Ascending aorta (tissue), 2 donors: Measurements from ENCODE around the gene DND1. TPM values are rescaled to one million over a fixed set of nuclear protein-coding genes. Genes with fewer than 3 reads are reported as not detected.

Experiments
- DNase-seq, 2 donors: peaks; one replicate each; pipeline ENCODE4 v3.0.0-alpha.2; 2019; ENCODE audit warnings: low spot score in 2 of 2
- H3K27ac ChIP-seq, 2 donors: fragments of 200-600 bp; sonication (generic); one replicate each; pipeline ENCODE4 v1.5.1; 2016 to 2017; ENCODE audit warnings: mild to moderate bottlenecking in 1 of 2
- H3K27me3 ChIP-seq: fragments of 200-600 bp; sonication (generic); one replicate; pipeline ENCODE4 v1.5.1; 2017
- H3K36me3 ChIP-seq, 2 donors: fragments of 200-600 bp; sonication (generic); one replicate each; pipeline ENCODE4 v1.5.1; 2016
- H3K4me1 ChIP-seq, 2 donors: fragments of 200-600 bp; sonication (generic); one replicate each; pipeline ENCODE4 v1.5.1; 2016 to 2017; ENCODE audit warnings: mild to moderate bottlenecking in 1 of 2
- H3K4me3 ChIP-seq, 2 donors: fragments of 200-600 bp; sonication (generic); one replicate each; pipeline ENCODE4 v1.5.1; 2016 to 2017; ENCODE audit warnings: mild to moderate bottlenecking in 1 of 2
- H3K9me3 ChIP-seq, 2 donors: fragments of 200-600 bp; sonication (generic); one replicate each; pipeline ENCODE4 v1.5.1; 2016
- intact Hi-C: fragments of 100-400 bp; cut with DNase I; formaldehyde crosslinking; loops from one replicate; pipeline ENCODE4 v1.15.1; 2023
- total RNA-seq: library from RNA; depleted of rRNA; stranded (reverse); fragments of >200 nt; gene quantifications from one replicate; pipeline ENCODE4 v1.1.0, GENCODE V29; 2016
- TF ChIP-seq, protein P1 (sequence below), 3 experiments: fragments of 200-600 bp in 2 of 3; fragments of 450-650 bp in 1 of 3; sonication (generic) in 2 of 3; IDR thresholded peaks; one replicate each; pipeline ENCODE4 v1.5.1; 2016 to 2019; ENCODE audit warnings: antibody characterized with exemption in 3 of 3, mild to moderate bottlenecking in 1 of 3, moderate library complexity in 1 of 3

Gene DND1
- total RNA-seq, 1 donor from 2014 or later = 3.5 TPM

DNA sequence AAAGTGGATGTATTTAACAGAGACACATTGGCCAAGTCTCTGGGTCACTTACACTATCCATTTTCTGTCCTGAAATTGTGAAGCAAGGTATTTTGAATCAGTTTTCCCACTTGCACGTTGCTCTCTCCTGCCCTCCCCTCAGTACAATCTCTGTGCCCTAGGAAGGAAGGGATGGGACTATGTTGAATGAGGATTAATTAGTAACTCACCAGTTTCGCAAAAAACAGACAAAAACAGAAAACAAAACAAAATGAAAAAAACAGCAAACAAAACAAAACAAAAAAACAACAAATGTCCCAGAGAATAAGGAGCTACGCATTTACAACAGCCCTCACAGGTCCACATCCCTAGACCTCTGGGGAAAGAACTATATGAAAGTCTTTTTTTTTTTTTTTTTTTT is 39.3 kb downstream of the DND1 start:
- Histone ChIP-seq H3K4me3 (no peak overlapping the region), H3K27ac (no peak overlapping the region), H3K9me3 (no peaks in the 10 kb centered on the region), H3K4me1 (peaks cover 3 to 8% of the 10 kb centered on the region in 2 donors), H3K27me3 (no peaks in the 10 kb centered on the region), H3K36me3 (no peaks in the 10 kb centered on the region)
- DNase-seq = no peak
- TF ChIP-seq, protein P1, sequence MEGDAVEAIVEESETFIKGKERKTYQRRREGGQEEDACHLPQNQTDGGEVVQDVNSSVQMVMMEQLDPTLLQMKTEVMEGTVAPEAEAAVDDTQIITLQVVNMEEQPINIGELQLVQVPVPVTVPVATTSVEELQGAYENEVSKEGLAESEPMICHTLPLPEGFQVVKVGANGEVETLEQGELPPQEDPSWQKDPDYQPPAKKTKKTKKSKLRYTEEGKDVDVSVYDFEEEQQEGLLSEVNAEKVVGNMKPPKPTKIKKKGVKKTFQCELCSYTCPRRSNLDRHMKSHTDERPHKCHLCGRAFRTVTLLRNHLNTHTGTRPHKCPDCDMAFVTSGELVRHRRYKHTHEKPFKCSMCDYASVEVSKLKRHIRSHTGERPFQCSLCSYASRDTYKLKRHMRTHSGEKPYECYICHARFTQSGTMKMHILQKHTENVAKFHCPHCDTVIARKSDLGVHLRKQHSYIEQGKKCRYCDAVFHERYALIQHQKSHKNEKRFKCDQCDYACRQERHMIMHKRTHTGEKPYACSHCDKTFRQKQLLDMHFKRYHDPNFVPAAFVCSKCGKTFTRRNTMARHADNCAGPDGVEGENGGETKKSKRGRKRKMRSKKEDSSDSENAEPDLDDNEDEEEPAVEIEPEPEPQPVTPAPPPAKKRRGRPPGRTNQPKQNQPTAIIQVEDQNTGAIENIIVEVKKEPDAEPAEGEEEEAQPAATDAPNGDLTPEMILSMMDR (IDR thresholded peaks at IDR 0.05) = no peak
- intact Hi-C loops = no loop called here

DNA sequence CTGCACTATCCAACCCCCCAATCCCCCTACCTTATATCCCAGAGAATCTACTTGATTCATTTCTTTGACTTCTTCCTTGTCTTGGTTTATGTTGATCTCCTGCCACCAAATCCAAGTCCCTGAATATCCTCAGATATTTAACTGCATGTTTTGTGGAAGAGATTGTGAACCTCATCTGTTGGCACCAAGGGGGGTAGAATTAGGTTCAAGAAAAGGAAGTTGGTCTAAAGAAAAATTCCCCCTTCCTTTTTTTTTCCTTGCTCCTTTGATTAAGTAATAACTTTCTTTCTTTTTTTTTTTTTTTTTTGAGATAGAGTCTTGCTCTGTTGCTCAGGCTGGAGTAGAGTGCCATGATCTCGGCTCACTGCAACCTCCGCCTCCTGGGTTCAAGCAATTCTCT is 39.9 kb downstream of the DND1 start:
- H3K4me3 ChIP-seq = peak overlapping the region; percentile 54 to 75
- no peaks in the 10 kb centered on the region for H3K36me3 ChIP-seq
- H3K9me3 ChIP-seq = no peaks in the 10 kb centered on the region
- DNase-seq = no peak
- peak overlapping the region in 1 of 2 donors; percentile 25 for H3K27ac ChIP-seq
- TF ChIP-seq, protein P1 (IDR thresholded peaks at IDR 0.05) = no peak
- H3K27me3 ChIP-seq = no peaks in the 10 kb centered on the region
- intact Hi-C loops = no loop called here
- peaks cover under 1 to 4% of the 10 kb centered on the region in 2 donors for H3K4me1 ChIP-seq

DNA sequence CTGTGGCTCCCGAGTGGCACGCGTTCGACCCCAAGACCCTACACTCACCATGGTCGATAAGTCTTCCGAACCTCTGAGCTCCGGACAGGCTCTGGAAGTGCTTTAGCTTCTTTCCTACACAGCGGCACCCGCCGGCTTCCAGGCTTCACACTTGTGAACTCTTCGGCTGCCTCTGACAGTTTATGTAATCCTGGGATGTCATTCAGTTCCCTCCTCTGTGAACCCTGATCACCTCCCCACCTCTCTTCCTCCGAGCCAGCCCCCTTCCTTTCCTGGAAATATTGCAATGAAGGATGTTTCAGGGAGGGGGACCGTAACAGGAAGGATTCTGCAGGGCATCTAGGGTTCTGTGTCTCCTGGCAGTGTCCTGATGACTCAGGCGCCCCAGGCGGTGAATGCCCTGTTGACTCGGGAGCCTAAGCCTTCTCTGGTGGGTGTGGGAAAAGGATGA is 40.3 kb downstream of the DND1 start, which contains the start of gene CD14:
Gene CD14, minus strand, starts transcription at position 155 of the 451 bp plus-strand sequence. Its CDS starts 104 bp downstream, at position 51.
- TF ChIP-seq, protein P1 (IDR thresholded peaks at IDR 0.05) = no peak
- peak within 1 kb of the TSS; percentile 54 to 75 for H3K4me3 ChIP-seq
- H3K27me3 ChIP-seq = no peaks in the 10 kb centered on the region
- peak within 1 kb of the TSS; percentile 25 to 30 for H3K27ac ChIP-seq
- peak; percentile 55 to 80 for DNase-seq
- intact Hi-C loops = no loop called here
- no peaks in the 10 kb centered on the region for H3K36me3 ChIP-seq
- no peaks in the 10 kb centered on the region for H3K9me3 ChIP-seq
- peaks cover 0 to 4% of the 10 kb centered on the region in 2 donors for H3K4me1 ChIP-seq

DNA sequence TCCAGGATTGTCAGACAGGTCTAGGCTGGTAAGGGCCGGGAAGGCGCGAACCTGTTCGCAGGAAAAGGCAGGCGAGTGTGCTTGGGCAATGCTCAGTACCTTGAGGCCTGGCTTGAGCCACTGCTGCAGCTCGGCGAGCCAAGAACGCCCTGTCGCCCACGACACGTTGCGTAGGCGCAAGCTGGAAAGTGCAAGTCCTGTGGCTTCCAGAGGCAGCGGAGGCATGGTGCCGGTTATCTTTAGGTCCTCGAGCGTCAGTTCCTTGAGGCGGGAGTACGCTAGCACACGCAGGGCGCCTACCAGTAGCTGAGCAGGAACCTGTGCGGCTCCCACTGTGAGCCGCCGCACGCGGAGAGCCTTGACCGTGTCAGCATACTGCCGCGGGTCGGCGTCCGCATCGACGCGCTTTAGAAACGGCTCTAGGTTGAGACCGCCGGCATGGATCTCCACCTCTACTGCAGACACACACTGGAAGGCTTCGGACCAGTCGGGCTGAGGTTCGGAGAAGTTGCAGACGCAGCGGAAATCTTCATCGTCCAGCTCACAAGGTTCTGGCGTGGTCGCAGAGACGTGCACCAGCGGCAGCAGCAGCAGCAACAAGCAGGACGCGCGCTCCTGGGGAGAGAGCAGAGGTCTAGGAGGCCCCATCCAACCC is 40.9 kb downstream of the DND1 start:
- intact Hi-C loops = no loop called here
- H3K9me3 ChIP-seq = no peaks in the 10 kb centered on the region
- H3K27ac ChIP-seq = peak overlapping the region; percentile 25 to 30
- H3K27me3 ChIP-seq = no peaks in the 10 kb centered on the region
- no peaks in the 10 kb centered on the region for H3K36me3 ChIP-seq
- TF ChIP-seq, protein P1 (IDR thresholded peaks at IDR 0.05) = no peak
- peak in 1 of 2 donors; percentile 74 for DNase-seq
- H3K4me1 ChIP-seq = peaks cover 0 to 4% of the 10 kb centered on the region in 2 donors
- H3K4me3 ChIP-seq = peak overlapping the region; percentile 54 to 75

DNA sequence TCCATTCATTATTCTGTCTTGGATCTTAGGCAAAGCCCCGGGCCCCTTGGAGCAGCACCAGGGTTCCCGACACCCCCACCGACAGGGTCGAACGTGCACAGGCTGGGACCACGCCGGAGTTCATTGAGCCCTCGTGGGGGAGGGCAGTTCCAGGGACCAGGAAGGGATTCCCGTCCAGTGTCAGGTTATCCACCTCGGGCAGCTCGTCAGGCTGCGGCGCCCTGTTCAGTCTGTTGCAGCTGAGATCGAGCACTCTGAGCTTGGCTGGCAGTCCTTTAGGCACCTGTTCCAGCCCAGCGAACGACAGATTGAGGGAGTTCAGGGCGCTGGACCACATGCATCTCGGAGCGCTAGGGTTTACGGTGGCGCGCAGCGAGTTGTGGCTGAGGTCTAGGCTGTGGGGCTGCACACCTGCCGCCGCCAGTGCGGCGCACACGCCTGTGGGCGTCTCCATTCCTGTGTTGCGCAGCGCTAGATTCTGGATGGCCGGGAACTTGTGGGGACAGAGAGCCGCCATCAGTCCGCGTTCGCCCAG is 41.5 kb downstream of the DND1 start:
- no peaks in the 10 kb centered on the region for H3K36me3 ChIP-seq
- H3K9me3 ChIP-seq = no peaks in the 10 kb centered on the region
- no peak for DNase-seq
- peak overlapping the region; percentile 25 to 30 for H3K27ac ChIP-seq
- TF ChIP-seq, protein P1 (IDR thresholded peaks at IDR 0.05) = no peak
- no peaks in the 10 kb centered on the region for H3K27me3 ChIP-seq
- intact Hi-C loops = no loop called here
- peak overlapping the region; percentile 54 to 75 for H3K4me3 ChIP-seq
- peaks cover 0 to 4% of the 10 kb centered on the region in 2 donors for H3K4me1 ChIP-seq
